CD4-positive, alpha-beta T cell treated with Interleukin-10 for 1 hour (primary cell): ENCODE results near the gene BSCL2.
"Not testable (repeated sequence)": the region's sequence is repeated elsewhere in the genome, so short reads cannot be mapped to it uniquely, and the experiment has no call there.

Source experiments
- DNase-seq: peaks from one replicate; pipeline ENCODE4 v3.0.0-alpha.2; 2020

BSCL2 gene

DNA sequence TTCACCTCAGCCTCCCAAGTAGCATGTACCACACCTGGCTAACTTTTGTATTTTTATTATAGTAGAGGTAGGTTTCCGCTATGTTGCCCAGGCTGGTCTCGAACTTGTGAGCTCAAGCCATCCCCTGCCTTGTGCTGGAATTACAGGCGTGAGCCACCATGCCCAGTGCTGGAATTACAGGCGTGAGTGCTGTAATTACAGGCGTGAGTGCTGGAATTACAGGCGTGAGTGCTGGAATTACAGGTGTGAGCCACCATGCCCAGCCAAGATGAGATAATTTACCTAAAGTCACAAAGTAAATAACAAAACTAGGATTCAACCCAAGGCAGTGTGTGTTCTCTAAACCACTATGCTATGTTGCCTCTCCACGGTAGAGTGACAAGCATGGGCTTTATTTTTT, 24.7 kb downstream of the BSCL2 start:
- no peak for DNase-seq

GRCh38 chr11:62680825-62681240, 26.4 kb downstream of the BSCL2 start:
- peak; percentile 61 for DNase-seq

DNA sequence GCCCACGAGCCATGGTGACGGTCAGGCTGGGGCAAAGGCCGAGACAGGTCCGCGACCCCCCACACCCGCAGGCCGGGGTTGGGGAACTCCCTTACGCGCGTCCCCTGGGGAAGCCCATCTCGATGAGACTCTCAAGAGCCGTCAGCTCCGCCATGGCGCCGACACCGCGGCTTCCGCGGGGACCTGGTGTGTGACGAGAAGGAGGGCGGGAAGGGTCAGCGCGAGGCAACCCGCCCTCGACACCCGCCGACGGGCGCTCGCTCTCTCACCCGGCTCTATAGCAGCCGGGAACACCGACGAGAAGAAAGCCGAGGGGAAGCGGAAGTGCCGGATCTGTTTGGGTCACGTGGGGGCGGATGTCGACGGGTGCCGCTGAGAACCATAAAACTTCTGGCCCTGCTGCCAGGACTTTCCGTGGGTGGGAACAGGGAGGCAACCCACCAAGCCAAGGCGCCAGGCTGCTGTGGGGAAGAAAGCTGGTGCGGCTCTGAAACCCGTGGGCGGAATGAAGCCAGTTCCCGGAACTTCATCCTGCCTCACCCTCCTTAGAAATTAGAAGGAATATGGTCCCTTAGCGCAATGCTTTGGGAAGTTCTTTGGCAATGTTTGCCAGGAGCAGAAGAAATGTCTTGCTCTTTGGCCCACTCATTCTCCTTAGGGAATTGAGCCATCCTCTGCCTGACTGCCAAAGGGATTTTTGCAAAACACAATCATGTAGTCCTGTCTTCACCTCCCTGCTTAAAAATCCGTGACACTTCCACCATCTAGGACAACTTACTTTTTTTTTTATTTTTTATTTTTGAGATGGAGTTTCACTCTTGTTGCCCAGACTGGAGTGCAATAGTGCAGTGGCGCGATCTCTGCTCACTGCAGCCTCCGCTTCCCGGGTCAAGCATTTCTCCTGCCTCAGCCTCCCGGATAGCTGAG, 28.2 kb downstream of the BSCL2 start, which contains the start of gene UBXN1:
Gene UBXN1 (minus strand): TSS at position 304 of the 927 bp plus-strand sequence. CDS start 150 bp downstream, at position 154.
- DNase-seq = peak; percentile 89

GRCh38 chr11:62678433-62678769, 28.8 kb downstream of the BSCL2 start:
- DNase-seq = no peak

- no peak for DNase-seq
These were observed 29.5 kb downstream of the BSCL2 start for GRCh38 chr11:62677714-62678113.

DNA sequence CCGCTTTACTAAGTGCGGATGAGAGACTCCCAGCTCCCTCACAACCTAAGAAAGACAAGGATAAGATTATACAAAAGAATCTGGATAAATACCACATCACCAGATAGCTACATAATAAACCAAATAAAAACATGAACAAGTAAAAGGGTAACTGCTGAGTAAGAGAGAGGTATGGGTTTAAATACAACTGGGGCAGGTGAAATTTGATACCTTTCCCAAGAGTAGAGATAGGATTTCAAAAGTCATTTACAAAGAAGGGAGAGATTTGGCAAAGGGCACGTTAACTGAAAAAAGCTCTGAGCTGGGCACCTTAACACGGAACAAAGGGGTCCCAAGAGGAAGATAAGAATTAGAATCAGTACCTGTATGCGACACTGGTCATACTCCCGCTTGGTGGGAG, 30.1 kb downstream of the BSCL2 start:
- no peak for DNase-seq

- no peak for DNase-seq
These were observed 30.5 kb downstream of the BSCL2 start for GRCh38 chr11:62676698-62677097.

DNA sequence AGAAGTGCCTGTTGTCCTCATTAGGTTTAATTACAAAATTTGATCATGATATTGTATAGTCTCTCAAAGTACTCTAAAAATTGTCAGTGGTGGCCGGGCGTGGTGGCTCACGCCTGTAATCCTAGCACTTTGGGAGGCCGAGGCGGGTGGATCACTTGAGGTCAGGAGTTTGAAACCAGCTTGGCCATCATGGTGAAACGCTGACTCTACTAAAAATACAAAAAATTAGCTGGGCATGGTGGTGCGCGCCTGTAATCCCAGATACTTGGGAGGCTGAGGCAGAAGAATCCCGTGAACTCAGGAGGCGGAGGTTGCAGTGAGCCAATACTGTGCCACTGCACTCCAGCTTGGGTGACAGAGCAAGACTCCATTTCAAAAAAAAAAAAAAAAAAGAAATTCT, 31.8 kb downstream of the BSCL2 start:
- DNase-seq = not testable (repeated sequence)

DNA sequence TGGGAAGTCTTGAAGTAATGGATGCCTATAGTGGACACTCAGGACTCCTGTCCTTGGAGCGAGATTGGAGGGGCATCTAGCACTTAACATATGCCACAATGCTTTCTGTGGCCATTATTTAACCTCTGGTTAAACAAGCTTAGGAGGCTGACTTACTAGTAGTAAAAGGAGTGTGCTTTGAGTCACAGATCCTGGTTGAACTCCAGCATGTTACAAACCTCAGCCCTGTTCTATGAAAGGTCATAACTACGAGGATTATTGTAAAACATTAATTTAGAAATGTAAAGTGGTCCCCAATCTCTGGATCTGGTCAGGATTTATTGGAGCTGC, 34.1 kb downstream of the BSCL2 start:
- DNase-seq = no peak

DNA sequence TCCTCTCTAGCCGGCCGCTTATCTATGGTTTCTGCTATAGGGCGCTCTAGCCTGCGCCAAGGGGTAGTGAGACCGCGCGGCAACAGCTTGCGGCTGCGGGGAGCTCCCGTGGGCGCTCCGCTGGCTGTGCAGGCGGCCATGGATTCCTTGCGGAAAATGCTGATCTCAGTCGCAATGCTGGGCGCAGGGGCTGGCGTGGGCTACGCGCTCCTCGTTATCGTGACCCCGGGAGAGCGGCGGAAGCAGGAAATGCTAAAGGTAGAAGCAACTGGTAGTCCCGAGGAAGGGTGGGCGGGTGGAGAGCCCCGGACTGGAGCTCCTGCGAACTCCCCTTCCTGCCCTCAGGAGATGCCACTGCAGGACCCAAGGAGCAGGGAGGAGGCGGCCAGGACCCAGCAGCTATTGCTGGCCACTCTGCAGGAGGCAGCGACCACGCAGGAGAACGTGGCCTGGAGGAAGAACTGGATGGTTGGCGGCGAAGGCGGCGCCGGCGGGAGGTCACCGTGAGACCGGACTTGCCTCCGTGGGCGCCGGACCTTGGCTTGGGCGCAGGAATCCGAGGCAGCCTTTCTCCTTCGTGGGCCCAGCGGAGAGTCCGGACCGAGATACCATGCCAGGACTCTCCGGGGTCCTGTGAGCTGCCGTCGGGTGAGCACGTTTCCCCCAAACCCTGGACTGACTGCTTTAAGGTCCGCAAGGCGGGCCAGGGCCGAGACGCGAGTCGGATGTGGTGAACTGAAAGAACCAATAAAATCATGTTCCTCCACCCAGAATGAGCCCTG, 35.4 kb downstream of the BSCL2 start, which contains the start of the genes LBHD1 and UQCC3:
Gene LBHD1 (minus strand): TSS at position 660 of the 782 bp plus-strand sequence. CDS start 2,236 bp downstream, outside the sequence.
Gene UQCC3 (plus strand): TSS at position 66 of the 782 bp plus-strand sequence. CDS start 73 bp downstream, at position 139.
- DNase-seq = peak; percentile 83

GRCh38 chr11:62671236-62671607, 36.0 kb downstream of the BSCL2 start:
- no peak for DNase-seq

- no peak for DNase-seq
These were observed 37.6 kb downstream of the BSCL2 start for GRCh38 chr11:62669420-62670161.

DNA sequence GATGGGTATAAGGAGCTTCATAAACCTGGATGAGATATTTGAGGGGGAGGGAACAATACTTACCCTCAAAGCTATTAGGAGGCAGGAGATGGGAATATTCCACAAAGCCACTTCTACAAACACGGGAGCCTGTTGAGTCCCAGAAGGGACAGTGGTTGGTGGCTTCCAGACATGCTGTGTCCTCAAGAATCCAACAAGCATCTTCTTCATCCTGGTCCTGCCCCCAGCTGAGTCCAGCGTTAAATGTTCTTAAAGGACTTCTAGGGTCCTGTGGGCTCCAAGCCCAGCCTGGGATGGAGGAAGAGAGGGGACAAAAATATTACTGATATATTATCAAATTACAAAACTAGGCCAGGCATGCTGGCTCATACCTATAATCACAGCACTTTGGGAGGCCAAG, 39.8 kb downstream of the BSCL2 start:
- no peak for DNase-seq

- no peak for DNase-seq
These were observed 40.8 kb downstream of the BSCL2 start for GRCh38 chr11:62666259-62666926.

DNA sequence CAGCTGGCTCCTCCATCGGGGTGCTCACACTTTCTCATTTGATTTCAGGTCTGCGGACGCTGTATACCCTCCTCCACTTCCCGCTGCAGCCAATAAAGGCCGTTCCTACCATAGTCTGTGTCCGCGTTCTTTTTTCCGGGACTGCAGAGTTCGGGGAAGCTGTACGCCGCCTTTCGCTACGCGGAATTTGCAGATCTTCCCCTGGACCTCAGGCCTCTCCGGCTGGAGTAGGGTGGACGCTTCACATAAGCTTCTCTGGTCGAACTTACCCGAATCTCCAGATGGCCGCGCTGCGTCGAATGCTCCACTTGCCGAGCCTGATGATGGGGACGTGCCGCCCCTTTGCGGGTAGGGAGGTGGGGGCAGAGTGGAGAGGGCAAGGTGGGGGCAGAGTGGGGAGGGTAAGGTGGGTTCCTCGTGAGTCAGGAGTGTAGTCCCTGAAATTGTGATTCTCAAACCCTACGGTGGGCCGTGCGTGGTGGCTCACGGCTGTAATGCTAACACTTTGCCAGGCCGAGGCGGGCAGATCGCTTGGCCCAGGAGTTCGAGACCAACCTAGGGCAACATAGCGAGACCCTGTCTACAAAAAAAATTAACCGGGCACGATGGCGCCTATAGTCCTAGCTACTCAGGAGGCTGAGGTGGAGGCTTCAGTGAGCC, 41.5 kb downstream of the BSCL2 start:
- DNase-seq = peak; percentile 71

DNA sequence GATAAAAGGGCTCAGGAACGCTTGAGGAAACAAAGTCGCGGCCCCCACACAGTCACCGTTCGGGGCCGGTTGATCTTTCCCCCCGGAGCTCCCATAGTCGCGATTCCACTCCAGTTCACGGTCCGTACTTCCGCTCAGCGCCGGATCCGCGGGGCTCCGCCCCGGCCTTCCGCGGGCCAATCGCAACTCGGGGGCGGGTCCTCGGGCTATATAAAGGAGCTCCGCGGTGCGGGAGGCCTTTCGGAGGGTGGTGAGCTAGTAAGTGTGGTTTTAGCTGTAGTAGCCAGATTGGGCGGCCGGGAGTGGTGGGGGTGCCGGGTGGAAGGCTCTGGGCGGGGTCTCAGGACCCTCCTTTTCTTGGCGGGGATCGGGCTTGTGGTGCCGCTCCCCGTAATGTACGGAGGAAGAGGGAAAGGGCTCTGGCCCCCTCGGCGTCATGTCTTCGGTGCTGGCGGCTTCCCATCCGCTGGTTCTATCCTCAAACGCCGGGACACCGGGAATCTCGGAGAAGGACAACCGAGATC, 42.1 kb downstream of the BSCL2 start, which contains the start of the genes C11orf98 and CSKMT:
Gene C11orf98 (minus strand): TSS at position 136 of the 524 bp plus-strand sequence. CDS start 41 bp downstream, at position 95.
Gene CSKMT (plus strand): TSS at position 238 of the 524 bp plus-strand sequence. CDS start 568 bp downstream, outside the sequence.
- DNase-seq = peak; percentile 97

DNA sequence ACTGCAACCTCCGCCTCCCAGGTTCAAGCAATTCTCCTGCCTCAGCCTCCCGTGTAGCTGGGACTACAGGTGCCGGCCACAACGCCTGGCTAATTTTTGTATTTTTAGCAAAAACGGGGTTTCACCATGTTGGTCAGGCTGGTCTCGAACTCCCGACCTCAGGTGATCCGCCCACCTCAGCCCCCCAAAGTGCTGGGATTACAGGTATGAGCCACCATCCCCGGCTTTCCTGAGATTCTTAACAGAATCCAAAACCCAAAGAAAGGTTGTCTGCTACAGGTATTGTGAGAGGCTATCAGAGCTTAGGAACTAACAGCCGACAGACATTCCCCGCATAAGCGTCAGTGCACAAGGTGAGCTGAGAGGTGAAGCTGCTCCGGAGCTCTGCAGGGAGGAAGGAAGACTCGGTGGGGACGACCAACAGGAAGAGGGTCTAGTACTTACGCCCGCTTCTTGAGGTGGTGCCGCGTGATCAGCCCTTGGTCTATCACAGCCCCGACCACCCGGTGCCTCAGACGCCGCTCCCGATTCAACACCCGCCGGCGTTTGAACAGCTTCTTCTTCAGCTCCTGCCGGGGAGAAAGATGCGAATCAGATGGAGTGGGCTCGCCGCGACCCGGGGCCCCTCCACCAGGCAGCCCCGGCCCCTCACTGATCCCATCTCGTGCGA, 42.7 kb downstream of the BSCL2 start:
- DNase-seq = peak; percentile 62

DNA sequence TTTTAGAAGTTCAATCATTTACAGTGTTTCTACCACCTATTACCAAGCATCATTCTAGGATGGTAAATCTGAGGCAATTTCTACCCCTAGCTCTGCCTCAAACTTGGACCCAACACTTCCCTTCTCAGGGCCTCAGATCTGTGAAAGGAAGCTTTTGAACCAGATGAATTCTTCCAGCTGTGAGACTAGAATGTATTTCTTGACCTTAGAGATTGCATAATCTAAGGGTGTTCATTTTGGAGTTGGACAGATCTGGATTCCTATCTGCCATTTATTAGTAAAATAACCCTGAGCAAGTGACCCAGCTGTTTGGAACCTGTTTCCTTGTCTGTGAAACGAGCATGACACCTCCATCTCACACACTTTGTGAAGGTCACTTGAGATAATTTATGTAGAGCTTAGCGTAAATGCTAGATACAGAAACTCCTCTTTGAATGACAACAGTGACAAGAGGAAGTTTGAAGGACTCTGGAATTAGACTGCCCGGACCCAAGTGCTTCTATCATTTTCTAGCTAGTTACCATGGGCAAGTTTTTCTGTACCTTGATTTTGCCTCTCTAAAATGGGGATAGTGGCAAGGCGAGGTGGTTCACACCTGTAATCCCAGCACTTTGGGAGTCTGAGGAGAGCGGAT, 50.3 kb downstream of the BSCL2 start:
- no peak for DNase-seq

GRCh38 chr11:62654297-62654696, 52.9 kb downstream of the BSCL2 start:
- DNase-seq = no peak
